Measurements from ENCODE around the gene UBQLN3. TPM values are rescaled to one million over a fixed set of nuclear protein-coding genes. Genes with fewer than 3 reads are reported as not detected.

Gene UBQLN3
- total and polyA plus RNA-seq, 10 of the 15 experiments (the other 5 are each of a cell fraction or from before 2014, with no cell fraction given), result not detected

DNA sequence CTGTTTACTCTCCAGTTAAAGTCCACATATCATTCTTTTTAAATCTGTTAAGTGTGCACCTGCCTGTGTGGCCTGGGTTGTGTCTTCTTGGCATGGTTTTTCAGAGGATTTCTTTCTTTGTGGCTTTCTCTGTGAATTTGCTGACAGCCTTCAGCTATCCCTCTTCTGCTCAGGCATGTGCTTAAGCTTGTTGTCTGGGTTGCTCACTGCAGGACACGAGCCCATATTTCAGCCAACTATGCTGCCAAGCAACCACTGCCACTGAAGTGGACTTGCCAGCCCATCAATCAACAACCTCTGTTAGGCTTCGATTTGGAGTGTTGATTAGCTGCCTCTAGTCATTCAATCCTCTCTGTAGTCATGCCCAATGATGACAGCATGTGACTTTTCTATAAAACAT lies 42.2 kb downstream of the UBQLN3 start:
- no peak for DNase-seq (ENCODE audit: low read depth, low spot score)
- H2AFZ ChIP-seq (ENCODE audit: control insufficient read depth, low read depth, low read length), result no peak overlapping the region
- in situ Hi-C loops (cut with MboI) (no loop called here), intact Hi-C loops (cut with micrococcal nuclease; ENCODE audit: unreplicated experiment) (no loop called here)
- no peak for FAIRE-seq
- ATAC-seq, result no peak
- ChIA-PET RAD21 (ENCODE audit: unreplicated experiment) (no interaction called here), CTCF (interaction anchor here (1.8 kb wide), 1 partner anchor 9 kb away, joined by 9 read pairs; no protein-coding TSS in a partner anchor), POLR2A (no interaction called here), SMC1A (ENCODE audit: uncharacterized antibody, unreplicated experiment) (interaction anchor here (1.4 kb wide), 1 partner anchor 125 kb away, joined by 3 read pairs; no protein-coding TSS in a partner anchor)
- H3K27ac ChIP-seq (ENCODE audit: control insufficient read depth, insufficient read depth), result no peak overlapping the region
- H3K4me1 ChIP-seq (ENCODE audit: control insufficient read depth, insufficient read depth, low read length), result no peaks in the 10 kb centered on the region
- TF ChIP-seq RBBP5 (conservative IDR thresholded peaks at IDR 0.05) (no peak), POU2F2 (IDR thresholded peaks at IDR 0.05; ENCODE audit: borderline replicate concordance, low read depth, low read length) (no peak), CREB1 (IDR thresholded peaks at IDR 0.05; ENCODE audit: low read depth) (no peak), NBN (IDR thresholded peaks at IDR 0.05) (no peak), DPF2 (IDR thresholded peaks at IDR 0.05) (no peak), ZZZ3 (IDR thresholded peaks at IDR 0.05; ENCODE audit: control insufficient read depth, insufficient read length, low read depth) (no peak), SP1 (IDR thresholded peaks at IDR 0.05; ENCODE audit: low read depth, low read length) (no peak), MTA3 (IDR thresholded peaks at IDR 0.05; ENCODE audit: borderline replicate concordance, low read length) (no peak), CHD2 (IDR thresholded peaks at IDR 0.05; ENCODE audit: borderline replicate concordance, low read depth, low read length) (no peak), ASH2L (IDR thresholded peaks at IDR 0.05; ENCODE audit: borderline replicate concordance, low read depth) (no peak), KAT2A (conservative IDR thresholded peaks at IDR 0.05; ENCODE audit: control insufficient read depth, low read depth, low read length) (no peak), ZNF274 (IDR thresholded peaks at IDR 0.05; ENCODE audit: insufficient read depth, insufficient read length) (no peak), PAX5 (IDR thresholded peaks at IDR 0.05; ENCODE audit: borderline replicate concordance, low read depth, low read length) (no peak), NRF1 (conservative IDR thresholded peaks at IDR 0.05; ENCODE audit: low read depth, low read length) (no peak), SIX5 (IDR thresholded peaks at IDR 0.05; ENCODE audit: low read depth, low read length, severe bottlenecking) (no peak), ZNF207 (IDR thresholded peaks at IDR 0.05; ENCODE audit: borderline replicate concordance) (no peak), IKZF1 (conservative IDR thresholded peaks at IDR 0.05) (no peak)
- TF ChIP-seq, protein P1, sequence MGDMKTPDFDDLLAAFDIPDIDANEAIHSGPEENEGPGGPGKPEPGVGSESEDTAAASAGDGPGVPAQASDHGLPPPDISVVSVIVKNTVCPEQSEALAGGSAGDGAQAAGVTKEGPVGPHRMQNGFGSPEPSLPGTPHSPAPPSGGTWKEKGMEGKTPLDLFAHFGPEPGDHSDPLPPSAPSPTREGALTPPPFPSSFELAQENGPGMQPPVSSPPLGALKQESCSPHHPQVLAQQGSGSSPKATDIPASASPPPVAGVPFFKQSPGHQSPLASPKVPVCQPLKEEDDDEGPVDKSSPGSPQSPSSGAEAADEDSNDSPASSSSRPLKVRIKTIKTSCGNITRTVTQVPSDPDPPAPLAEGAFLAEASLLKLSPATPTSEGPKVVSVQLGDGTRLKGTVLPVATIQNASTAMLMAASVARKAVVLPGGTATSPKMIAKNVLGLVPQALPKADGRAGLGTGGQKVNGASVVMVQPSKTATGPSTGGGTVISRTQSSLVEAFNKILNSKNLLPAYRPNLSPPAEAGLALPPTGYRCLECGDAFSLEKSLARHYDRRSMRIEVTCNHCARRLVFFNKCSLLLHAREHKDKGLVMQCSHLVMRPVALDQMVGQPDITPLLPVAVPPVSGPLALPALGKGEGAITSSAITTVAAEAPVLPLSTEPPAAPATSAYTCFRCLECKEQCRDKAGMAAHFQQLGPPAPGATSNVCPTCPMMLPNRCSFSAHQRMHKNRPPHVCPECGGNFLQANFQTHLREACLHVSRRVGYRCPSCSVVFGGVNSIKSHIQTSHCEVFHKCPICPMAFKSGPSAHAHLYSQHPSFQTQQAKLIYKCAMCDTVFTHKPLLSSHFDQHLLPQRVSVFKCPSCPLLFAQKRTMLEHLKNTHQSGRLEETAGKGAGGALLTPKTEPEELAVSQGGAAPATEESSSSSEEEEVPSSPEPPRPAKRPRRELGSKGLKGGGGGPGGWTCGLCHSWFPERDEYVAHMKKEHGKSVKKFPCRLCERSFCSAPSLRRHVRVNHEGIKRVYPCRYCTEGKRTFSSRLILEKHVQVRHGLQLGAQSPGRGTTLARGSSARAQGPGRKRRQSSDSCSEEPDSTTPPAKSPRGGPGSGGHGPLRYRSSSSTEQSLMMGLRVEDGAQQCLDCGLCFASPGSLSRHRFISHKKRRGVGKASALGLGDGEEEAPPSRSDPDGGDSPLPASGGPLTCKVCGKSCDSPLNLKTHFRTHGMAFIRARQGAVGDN (IDR thresholded peaks at IDR 0.05), result no peak
- TF ChIP-seq, protein P2, sequence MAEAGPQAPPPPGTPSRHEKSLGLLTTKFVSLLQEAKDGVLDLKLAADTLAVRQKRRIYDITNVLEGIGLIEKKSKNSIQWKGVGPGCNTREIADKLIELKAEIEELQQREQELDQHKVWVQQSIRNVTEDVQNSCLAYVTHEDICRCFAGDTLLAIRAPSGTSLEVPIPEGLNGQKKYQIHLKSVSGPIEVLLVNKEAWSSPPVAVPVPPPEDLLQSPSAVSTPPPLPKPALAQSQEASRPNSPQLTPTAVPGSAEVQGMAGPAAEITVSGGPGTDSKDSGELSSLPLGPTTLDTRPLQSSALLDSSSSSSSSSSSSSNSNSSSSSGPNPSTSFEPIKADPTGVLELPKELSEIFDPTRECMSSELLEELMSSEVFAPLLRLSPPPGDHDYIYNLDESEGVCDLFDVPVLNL (IDR thresholded peaks at IDR 0.05; ENCODE audit: low read depth, low read length), result no peak
- no peaks in the 10 kb centered on the region for H4K20me1 ChIP-seq (ENCODE audit: control insufficient read depth, insufficient read depth)
- no peak overlapping the region for H3K4me2 ChIP-seq (ENCODE audit: control insufficient read depth, insufficient read depth)
- no peaks in the 10 kb centered on the region; a peak in 1 of 4 replicates for H3K27me3 ChIP-seq (replicated peaks in 1 of 2; ENCODE audit: control insufficient read depth in 2 of 2, insufficient read depth in 2 of 2, low read length in 1 of 2)
- no peak overlapping the region for H3K4me3 ChIP-seq
- no TSS peak for BruUV-seq (replicated peaks)
- no peaks in the 10 kb centered on the region for H3K79me2 ChIP-seq (ENCODE audit: control insufficient read depth, insufficient read depth, low read length)
- 0% methylated on average over 2 of the region's 2 CpGs for WGBS (ENCODE audit: insufficient coverage, insufficient replicate concordance, low lambda C conversion rate, missing lambda C conversion rate)
- H3K9ac ChIP-seq (ENCODE audit: control insufficient read depth, insufficient read depth, low read length), result no peak overlapping the region
- no peaks in the 10 kb centered on the region for H3K9me3 ChIP-seq (replicated peaks; ENCODE audit: control insufficient read depth, insufficient read depth, low read length)
- no peaks in the 10 kb centered on the region for H3K36me3 ChIP-seq (ENCODE audit: control insufficient read depth in 2 of 2, insufficient read depth in 2 of 2, low read length in 1 of 2)
